Body of pancreas (tissue), 4 donors: Measurements from ENCODE around the gene ANKRD13D.

Experiments
- CTCF ChIP-seq, 7 experiments: fragments of 450-650 bp in 4 of 7; fragments of 200-600 bp in 3 of 7; sonication (generic) in 3 of 7; IDR thresholded peaks; one replicate each; pipeline ENCODE4 v1.5.1; 2016 to 2019; ENCODE audit warnings: antibody characterized with exemption in 7 of 7
- POLR2A ChIP-seq, 3 donors: fragments of 450-650 bp; IDR thresholded peaks; one replicate each; pipeline ENCODE4 v1.6.1; 2016; ENCODE audit warnings: antibody characterized with exemption in 3 of 3, mild to moderate bottlenecking in 2 of 3

DNA sequence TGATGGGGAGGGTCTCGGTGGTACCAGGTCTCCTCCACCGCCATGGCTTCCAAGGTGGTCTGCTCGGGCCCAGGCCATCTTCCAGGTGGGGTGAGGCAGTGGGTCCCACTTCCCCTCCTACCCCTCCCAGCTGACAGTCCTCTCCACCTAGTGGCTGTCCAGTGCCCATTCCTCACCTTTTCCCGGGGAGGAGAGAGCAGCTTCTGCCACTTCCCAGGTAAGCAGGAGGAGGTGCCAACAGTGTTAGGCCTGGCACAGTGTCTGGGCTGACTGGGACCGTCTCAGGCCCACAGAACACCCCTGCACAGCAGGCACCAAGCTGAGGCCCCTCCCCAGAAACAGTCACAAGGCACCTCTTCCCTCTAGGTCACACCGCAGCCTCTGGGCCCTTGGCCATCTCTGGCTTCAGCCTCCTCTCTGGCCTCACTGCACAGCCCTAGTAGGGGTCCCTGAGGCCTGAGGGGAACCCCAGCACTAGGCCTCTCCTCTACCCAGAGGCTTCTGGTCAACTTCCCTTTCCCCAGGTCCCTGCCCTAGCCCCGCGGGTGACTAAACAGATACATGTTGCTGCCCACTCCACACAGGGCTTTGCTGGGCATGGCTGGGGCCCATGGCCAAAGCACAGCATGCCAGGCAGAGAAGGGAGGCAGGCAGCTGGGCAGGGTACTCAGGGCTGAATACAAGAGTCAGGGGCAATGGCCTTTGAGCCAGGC lies 2.3 kb upstream of the ANKRD13D start:
- TF ChIP-seq CTCF (IDR thresholded peaks at IDR 0.05) (no peak), POLR2A (IDR thresholded peaks at IDR 0.05) (no peak)
